ENCODE results near the gene LPIN2. TPM values are rescaled to one million over a fixed set of nuclear protein-coding genes. Genes with fewer than 3 reads are reported as not detected.
A peak's percentile ranks its signal among the peaks of the same experiment; 100 is the strongest.

Gene LPIN2
- total and polyA plus RNA-seq, 4 donors, result 58.6 to 284 (median 103) TPM

GRCh38 chr18:2971741-2972552 lies 41.0 kb downstream of the LPIN2 start:
- Histone ChIP-seq H3K36me3 (ENCODE audit: control insufficient read depth in 4 of 4, insufficient read depth in 3 of 4, low read depth in 1 of 4, low read length in 3 of 4) (peaks cover 0 to 20% (median 3%) of the 10 kb centered on the region in 4 donors), H3K9ac (ENCODE audit: low read depth in 1 of 2, low read length in 2 of 2) (peak overlapping the region; percentile 42 to 87), H3K9me3 (ENCODE audit: control insufficient read depth in 4 of 4, low read length in 3 of 4) (no peaks in the 10 kb centered on the region), H3K4me3 (ENCODE audit: low read depth in 1 of 3, low read length in 3 of 3) (no peak overlapping the region), H3K4me1 (ENCODE audit: control insufficient read depth in 4 of 4, insufficient read depth in 4 of 4, low read length in 3 of 4) (peaks cover 22 to 87% (median 67%) of the 10 kb centered on the region in 4 donors), H3K27me3 (ENCODE audit: control insufficient read depth in 4 of 4, insufficient read depth in 4 of 4, low read length in 3 of 4) (no peaks in the 10 kb centered on the region), H3K27ac (ENCODE audit: low read depth in 1 of 2, low read length in 2 of 2) (peak overlapping the region; percentile 83 to 87)
- no peak for DNase-seq (ENCODE audit: low spot score)
- TF ChIP-seq, protein P1, sequence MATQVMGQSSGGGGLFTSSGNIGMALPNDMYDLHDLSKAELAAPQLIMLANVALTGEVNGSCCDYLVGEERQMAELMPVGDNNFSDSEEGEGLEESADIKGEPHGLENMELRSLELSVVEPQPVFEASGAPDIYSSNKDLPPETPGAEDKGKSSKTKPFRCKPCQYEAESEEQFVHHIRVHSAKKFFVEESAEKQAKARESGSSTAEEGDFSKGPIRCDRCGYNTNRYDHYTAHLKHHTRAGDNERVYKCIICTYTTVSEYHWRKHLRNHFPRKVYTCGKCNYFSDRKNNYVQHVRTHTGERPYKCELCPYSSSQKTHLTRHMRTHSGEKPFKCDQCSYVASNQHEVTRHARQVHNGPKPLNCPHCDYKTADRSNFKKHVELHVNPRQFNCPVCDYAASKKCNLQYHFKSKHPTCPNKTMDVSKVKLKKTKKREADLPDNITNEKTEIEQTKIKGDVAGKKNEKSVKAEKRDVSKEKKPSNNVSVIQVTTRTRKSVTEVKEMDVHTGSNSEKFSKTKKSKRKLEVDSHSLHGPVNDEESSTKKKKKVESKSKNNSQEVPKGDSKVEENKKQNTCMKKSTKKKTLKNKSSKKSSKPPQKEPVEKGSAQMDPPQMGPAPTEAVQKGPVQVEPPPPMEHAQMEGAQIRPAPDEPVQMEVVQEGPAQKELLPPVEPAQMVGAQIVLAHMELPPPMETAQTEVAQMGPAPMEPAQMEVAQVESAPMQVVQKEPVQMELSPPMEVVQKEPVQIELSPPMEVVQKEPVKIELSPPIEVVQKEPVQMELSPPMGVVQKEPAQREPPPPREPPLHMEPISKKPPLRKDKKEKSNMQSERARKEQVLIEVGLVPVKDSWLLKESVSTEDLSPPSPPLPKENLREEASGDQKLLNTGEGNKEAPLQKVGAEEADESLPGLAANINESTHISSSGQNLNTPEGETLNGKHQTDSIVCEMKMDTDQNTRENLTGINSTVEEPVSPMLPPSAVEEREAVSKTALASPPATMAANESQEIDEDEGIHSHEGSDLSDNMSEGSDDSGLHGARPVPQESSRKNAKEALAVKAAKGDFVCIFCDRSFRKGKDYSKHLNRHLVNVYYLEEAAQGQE (IDR thresholded peaks at IDR 0.05), result no peak
- TF ChIP-seq YY1 (IDR thresholded peaks at IDR 0.05) (peak; percentile 49), FOXA2 (IDR thresholded peaks at IDR 0.05) (no peak), SP1 (IDR thresholded peaks at IDR 0.05) (peak; percentile 6), RAD21 (IDR thresholded peaks at IDR 0.05) (peak in 1 of 2 donors; percentile 19), ATF3 (IDR thresholded peaks at IDR 0.05) (no peak), TAF1 (conservative IDR thresholded peaks at IDR 0.05) (no peak), HNF4A (conservative IDR thresholded peaks at IDR 0.05) (no peak), FOXA1 (IDR thresholded peaks at IDR 0.05) (no peak), JUND (IDR thresholded peaks at IDR 0.05) (no peak), GABPA (IDR thresholded peaks at IDR 0.05 in 1 of 2, conservative IDR thresholded peaks at IDR 0.05 in 1 of 2) (no peak)
- TF ChIP-seq, protein P2, sequence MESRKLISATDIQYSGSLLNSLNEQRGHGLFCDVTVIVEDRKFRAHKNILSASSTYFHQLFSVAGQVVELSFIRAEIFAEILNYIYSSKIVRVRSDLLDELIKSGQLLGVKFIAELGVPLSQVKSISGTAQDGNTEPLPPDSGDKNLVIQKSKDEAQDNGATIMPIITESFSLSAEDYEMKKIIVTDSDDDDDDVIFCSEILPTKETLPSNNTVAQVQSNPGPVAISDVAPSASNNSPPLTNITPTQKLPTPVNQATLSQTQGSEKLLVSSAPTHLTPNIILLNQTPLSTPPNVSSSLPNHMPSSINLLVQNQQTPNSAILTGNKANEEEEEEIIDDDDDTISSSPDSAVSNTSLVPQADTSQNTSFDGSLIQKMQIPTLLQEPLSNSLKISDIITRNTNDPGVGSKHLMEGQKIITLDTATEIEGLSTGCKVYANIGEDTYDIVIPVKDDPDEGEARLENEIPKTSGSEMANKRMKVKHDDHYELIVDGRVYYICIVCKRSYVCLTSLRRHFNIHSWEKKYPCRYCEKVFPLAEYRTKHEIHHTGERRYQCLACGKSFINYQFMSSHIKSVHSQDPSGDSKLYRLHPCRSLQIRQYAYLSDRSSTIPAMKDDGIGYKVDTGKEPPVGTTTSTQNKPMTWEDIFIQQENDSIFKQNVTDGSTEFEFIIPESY (IDR thresholded peaks at IDR 0.05), result no peak
- TF ChIP-seq, protein P3, sequence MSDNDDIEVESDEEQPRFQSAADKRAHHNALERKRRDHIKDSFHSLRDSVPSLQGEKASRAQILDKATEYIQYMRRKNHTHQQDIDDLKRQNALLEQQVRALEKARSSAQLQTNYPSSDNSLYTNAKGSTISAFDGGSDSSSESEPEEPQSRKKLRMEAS (IDR thresholded peaks at IDR 0.05), result no peak
- WGBS, result 65% methylated on average over 18 of the region's 18 CpGs

DNA sequence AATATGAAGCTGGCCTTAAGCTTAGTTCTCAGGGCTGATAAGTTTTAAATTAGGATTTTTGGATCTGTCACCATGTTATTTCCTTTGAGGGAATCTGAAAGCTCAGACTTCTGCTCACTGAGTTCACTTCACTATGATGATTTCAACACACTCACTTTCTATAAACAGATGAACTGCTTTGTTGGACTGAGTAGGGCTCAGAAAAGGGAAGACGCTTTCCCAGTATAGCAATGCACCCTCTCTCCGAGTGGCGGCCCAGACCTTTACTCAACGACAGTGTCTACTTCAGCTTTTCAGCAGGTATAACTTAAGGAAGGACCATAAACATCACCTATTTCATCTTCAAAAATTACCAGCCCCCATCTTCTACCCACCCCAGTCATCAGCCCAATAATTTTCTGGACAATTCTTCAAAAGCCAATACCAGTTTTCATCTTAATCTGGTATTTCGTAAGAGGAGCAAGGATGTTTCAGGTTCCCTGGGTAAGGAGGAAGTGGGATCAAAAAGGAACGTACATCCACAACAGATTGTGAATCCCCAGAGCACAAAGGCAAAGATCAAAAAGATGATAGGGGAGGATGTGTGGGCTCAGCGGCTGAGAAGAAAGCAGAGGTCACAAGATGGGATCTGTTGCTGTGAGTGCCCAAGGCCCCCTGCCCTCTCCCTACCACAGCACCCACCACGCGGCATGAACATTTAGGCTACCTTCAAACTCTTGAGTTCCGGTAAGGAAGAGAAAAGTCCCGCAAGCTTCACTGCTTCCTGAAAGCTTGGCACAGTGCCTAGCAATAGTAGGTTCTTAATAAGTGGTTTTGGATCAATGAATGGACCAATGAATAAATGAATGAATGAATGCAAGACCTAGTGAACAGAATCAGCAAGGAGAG lies 41.9 kb downstream of the LPIN2 start:
- Histone ChIP-seq H3K4me3 (ENCODE audit: low read depth in 1 of 3, low read length in 3 of 3) (no peak overlapping the region), H3K27me3 (ENCODE audit: control insufficient read depth in 4 of 4, insufficient read depth in 4 of 4, low read length in 3 of 4) (no peaks in the 10 kb centered on the region), H3K36me3 (ENCODE audit: control insufficient read depth in 4 of 4, insufficient read depth in 3 of 4, low read depth in 1 of 4, low read length in 3 of 4) (peaks cover 0 to 15% (median 6%) of the 10 kb centered on the region in 4 donors), H3K9me3 (ENCODE audit: control insufficient read depth in 4 of 4, low read length in 3 of 4) (no peaks in the 10 kb centered on the region), H3K27ac (ENCODE audit: low read depth in 1 of 2, low read length in 2 of 2) (peak overlapping the region; percentile 83 to 87), H3K4me1 (ENCODE audit: control insufficient read depth in 4 of 4, insufficient read depth in 4 of 4, low read length in 3 of 4) (peaks cover 19 to 84% (median 64%) of the 10 kb centered on the region in 4 donors), H3K9ac (ENCODE audit: low read depth in 1 of 2, low read length in 2 of 2) (peak overlapping the region; percentile 36 to 86)
- 34% methylated on average over 11 of the region's 11 CpGs for whole genome bisulfite sequencing
- DNase-seq (ENCODE audit: low spot score), result no peak
- peak in 1 of 2 donors; percentile 4 for TF ChIP-seq EGR1 (IDR thresholded peaks at IDR 0.05; ENCODE audit: low read depth in 2 of 2)
- peak; percentile 13 for TF ChIP-seq CTCF (IDR thresholded peaks at IDR 0.05; ENCODE audit: low read depth, low read length, missing input control)
- TF ChIP-seq ATF3 (IDR thresholded peaks at IDR 0.05), result no peak
- TF ChIP-seq YY1 (IDR thresholded peaks at IDR 0.05), result peak; percentile 62
- TF ChIP-seq SP1 (IDR thresholded peaks at IDR 0.05), result no peak
